Ammon's horn (tissue), 1 donor: ENCODE measurements around the gene AURKA.
"Not testable (repeated sequence)": the region's sequence is repeated elsewhere in the genome, so short reads cannot be mapped to it uniquely, and the experiment has no call there.

Experiments used
- DNase-seq: peaks from one replicate; pipeline ENCODE4 v3.0.0-alpha.2; 2016; ENCODE audit warnings: low spot score

Gene AURKA

DNA sequence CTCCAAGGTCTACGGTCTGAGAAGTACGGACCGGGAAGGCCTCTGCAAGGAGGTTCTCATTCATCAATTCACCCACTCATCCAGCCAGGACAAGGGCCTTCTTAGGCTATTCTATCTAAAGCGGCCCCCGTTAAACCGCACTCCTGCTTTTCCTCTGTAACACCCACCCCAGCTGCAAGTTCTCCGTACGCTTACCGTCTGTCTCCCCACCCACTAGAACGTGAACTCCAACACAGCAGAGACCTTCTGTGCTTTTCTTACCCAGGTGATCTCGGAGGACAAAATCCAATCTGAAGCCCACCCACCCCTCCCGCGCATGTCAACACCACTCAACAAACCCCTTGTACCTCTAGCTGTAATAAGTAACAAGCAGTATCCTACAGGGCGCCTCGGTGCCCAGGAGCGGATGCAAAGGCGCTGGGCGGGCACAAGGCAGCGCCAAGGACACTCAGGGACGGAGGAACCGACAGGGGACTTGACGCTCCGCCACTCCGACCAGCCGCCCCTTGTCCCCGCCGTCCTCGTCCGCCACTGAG is 351 bp downstream of the AURKA start:
- no peak for DNase-seq

DNA sequence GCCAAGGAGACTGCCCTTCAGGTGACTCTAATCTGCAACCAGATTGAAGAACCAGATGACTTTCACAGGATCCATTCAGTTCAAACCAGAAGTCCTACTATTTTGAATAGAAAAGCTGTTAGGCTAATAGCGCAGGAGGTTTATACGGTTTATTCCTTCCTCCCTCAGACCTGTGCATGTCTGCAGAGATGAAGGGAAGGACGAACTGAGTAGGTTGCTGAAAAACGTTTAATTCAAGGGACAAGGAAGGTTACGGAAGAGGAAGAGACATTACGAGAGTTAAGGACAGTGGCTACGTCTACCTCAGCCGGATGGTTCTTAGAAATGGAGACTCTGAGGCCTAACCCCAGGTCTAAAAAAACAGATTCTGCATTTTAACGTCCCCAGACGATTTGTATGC is 978 bp downstream of the AURKA start:
- no peak for DNase-seq

DNA sequence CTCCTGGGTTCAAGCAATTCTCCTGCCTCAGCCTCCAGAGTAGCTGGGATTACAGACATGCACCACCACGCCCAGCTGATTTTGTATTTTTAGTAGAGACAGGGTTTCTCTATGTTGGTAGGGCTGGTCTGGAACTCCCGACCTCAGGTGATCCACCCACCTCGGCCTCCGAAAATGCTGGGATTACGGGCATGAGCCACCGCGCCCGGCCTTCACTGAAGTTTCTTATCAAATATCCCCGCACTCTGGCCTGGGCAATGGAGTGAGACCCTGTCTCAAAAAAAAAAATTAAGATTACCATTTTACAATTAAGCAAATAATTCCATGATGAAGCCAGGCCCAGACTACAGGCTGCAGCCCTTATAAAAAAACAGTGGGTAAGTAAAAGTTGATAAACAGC is 1.6 kb downstream of the AURKA start:
- not testable (repeated sequence) for DNase-seq

DNA sequence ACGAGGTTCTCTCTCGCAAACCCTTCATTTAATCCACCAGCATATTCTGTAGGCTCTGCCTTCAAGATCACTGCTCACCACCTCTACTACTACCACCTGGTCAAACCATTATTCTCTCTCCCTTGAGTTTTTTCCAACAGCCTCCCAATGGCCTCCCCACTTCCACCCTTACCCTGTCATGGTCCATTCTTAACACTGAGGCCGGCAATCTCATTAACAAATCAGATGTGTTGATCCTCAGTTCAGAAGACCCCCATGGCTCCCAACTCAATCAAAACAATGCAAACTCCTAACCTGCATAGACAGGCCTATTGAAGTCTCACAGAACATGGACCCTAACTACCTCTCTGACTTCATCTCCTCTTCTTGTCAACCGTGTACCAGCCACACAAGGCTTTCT is 2.2 kb downstream of the AURKA start:
- no peak for DNase-seq

DNA sequence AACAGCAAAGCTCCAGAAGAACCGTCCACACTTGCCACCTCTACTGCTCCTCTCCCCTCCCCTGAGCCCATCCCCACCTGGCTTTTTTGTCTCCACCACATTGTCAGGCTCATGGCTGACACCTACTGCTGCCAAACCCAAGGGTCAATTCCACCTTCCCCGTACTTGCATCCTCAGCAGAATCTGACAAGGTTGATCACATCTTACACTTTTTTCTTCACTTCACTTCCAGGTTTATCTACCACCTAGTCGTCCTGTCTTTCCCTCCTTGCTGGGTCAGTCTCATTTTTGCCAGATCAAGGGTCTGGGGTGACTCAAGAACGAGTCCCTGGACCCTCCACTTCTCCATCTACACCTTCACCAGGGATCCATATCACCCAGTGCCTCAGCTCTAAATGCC is 3.1 kb downstream of the AURKA start:
- no peak for DNase-seq

DNA sequence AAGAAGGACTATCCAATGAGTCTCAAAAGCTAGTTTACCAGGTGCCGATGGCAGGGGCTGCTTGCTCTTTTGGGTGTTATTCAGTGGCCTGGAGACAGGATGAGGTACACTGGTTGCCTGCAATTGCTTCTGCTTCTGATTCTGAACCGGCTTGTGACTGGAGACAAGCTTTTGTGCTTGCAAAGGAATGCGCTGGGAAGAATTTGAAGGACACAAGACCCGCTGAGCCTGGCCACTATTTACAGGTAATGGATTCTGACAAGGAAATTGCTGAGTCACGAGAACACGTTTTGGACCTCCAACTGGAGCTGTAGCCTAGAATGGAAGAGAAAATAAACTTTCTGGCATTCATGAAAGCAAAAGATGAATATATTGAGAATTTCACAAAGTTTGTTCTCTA is 5.8 kb downstream of the AURKA start:
- DNase-seq: no peak

DNA sequence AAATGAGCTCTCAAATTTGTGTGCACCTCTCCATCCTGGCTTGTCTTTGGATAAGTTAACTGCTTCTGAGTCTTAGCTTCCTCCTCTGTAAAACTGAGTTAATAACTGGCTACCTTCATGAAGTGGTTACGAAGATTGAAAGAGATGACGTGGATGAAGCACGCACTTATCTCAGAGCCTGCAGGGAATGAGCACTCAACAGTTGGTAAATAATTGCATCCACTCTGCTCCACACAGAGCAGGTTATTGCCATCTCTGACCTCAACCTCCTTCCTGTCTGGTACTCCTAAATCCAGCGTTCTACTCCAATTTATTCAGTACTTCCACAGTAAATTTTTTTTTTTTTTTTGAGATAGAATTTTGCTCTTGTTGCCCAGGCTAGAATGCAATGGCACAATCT is 6.9 kb downstream of the AURKA start:
- DNase-seq: no peak

DNA sequence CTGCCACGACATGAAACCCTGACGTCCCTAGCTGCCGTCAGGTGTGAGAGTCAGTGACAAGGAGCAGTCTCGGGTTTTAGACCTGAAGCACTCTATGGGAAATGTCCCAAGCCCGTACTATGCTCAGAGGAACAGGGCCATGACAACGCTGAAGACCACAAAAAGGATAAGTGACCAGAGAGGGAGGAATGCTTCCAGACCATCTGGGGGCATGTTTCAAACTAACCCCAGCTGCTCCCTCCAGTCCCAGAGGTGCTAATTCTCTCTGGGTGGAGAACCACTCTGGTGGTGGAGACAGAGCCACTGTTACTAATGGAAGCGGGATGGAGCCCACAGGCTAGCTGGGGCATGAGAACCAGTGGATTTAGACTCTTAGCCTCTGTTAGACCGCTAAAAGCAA is 8.7 kb downstream of the AURKA start:
- no peak for DNase-seq

DNA sequence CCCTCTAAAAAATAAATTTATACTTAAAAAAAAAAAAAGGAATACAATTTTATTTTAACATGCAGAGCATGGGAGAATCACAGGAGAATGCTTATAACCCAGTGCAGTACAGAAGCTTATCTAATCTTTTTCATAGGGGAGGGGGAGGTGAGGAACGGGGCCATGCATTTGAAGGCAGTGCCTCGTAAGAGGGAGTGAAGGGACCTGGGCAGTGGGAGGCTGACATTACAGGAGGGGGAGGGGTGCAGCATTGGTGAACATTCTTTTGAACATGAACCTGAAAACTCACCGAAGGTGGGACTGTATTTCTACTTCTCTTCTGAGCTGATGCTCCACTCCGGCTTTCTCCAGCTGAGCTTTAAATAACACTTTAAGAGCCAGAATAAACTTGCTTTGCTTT is 9.3 kb downstream of the AURKA start:
- no peak for DNase-seq

DNA sequence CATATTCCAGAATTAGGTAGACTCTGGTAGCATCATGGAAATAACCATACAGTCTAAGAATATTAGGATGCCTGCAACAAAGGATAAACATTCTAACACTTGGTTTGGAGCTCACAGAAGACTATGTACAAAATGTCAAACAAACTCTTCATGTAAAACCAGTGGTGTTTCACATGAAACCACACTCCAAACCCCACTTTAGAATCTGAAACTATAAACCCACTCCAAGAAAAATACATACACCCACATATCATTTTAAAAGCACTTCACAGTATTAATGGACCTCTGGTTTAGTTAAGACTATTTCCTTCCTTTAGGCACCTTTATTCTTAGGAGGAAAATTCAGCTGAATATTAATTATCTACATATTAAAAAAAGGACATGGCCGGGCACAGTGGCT is 10.5 kb downstream of the AURKA start:
- no peak for DNase-seq

DNA sequence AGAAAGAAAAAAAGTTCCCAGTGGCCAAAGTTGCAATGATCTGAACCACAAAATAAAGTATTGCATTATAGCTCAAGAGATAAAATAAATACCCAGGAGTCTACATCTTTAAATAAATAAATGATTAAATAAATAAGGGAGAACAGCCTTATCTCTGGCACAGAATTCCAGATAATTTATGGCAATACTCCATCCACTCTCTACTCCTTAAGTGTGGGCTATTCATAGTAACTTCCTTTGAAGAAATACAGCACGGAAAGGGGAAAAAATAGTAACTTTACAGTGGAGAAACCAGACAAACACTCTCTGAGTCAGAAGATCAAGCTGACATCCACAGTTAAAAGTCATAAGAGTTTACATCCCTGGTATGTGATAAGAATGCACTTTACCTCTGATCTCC is 11.6 kb downstream of the AURKA start:
- DNase-seq: no peak

DNA sequence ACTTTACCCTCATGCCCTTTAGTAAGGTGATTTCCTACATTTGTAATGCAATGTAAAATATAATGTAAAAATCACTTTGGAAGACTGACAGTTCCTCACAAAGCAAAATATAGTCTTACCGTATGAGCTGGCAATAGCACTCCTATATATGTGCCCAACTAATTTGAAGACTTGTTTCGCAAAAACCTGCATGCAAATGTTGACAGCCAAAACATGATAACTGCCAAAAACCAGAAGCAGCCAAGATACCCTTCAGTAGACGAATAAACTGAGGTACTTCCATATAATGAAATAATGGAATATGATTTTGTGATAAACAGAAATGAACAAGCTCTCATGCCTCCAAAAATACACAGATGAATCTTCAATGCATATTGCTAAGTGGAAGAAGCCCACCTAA is 13.6 kb downstream of the AURKA start:
- DNase-seq: no peak

DNA sequence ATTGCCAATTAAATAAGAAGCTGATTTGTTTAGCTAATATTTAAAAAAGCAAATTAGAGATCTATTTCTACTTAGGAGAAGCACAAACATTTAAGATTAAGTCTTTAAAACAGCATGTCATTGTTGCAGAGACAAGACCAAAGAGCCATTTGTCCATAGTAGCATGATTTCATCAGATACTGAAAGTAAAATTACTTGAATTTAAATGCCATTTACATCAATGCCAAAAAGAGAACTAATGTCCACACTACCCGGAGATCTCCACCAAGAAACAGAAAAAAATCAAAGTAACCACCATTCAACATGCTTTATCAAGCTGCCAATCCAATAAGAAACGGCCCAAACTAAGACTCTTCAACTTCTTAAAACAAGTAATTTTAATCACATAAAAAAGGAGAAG is 15.7 kb downstream of the AURKA start:
- DNase-seq: no peak

DNA sequence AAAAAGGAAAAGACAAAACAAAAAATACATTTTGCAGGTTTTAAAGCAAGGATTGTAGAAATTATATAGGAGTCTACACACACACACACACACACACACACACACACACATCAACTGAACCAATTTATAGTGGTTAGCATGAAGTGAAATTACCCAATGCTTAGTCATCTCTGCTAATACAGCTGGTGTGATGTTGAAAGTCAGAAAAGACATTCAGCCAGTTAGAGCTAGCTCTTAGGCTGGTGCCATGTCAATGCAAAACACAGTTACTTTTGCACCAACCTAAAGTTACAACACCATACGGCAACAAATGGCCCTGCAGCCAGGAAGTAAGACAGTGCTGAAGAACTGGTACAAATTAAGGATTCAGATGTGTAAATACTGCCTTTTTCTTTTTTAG is 18.1 kb downstream of the AURKA start:
- no peak for DNase-seq

DNA sequence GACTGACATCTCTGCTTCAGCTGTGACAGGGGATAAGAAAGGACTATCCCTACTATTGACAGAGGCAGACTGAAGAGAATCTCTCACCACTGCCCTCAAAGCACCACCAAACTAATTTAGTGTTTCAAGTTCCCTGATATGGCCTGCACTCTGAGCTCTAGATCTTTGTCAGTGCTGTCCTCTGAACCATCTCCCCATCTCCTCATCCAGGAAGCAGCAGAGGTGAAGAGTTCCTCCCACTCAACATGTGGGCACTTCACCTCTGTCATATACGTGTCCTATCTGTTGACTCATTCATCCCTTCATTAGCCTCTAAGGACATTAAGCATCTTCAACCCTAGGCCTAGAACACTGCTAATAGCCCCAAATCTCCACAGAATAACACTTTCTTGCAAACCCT is 19.2 kb downstream of the AURKA start:
- DNase-seq: no peak

DNA sequence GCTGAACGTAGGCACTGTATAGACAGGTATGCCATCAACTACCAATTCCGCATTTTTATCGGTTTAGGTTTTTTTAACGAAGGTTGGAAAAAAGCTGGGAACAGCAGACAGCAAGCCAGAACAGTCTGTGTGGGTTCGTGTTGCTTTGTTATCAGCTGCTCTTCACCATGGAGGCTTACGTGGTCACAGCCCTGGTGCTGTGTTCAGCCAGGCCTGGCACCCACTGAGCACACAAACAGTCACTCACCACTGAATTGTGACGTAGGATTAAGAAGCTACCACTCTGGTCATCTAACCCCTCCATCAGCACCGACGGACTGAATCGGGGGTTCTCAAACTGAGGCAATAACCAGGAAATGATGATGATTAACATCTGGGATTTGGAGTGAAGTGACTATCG is 20.0 kb downstream of the AURKA start:
- DNase-seq: peak; percentile 39

DNA sequence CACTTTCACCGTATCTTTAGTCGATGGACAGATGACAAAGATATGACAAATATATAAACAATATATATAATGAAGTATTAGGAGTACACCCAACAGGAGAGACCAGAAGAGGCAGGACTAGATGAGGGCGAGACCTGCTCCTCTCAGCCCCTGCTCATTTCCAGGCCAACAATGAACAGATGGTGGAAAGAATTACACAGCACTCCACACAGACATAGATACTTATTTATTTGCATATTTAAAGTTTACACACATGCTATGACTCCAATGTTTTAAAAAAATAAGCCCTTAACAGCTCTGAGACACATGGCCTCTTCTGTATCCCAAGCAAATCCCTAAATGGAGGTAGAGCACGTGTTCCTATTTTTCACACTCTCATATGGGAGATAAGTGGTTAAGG is 22.8 kb downstream of the AURKA start:
- no peak for DNase-seq

DNA sequence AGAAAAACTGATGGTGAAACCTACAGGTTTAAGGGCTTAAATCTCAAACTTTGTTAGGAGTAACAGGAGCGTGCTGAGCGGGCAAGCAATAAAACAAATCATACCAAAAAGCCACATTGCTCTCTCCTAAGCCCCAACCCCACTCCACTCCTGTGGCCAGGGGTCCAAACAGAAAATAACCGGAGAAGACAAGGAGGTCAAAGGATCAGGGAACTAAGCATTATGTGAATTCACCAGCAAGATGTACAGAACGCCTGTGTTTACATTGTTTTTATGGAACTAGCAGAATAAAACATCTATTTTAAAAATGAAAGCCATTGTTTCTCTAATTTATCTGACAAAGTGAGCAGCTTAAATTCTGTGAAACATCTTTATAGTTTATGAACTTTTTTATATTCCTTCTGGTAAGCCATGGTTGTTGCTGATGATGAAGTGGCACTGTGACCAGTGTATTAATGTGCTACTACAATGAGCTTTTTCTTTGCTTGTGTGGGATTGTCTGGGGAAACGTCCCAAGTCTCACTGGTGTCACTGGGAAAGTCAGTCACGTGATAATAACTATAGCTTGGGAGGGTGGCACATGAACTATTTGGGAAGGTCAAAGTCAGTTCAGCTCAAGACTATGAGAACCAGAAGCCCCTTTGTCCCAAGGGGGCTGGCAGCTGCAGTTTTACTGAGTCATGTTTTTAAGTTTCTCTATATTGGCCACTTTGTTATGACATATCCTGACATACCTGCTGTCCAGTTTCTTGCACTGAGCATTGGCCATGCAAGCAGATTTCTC is 23.5 kb downstream of the AURKA start:
- peak; percentile 67 for DNase-seq

DNA sequence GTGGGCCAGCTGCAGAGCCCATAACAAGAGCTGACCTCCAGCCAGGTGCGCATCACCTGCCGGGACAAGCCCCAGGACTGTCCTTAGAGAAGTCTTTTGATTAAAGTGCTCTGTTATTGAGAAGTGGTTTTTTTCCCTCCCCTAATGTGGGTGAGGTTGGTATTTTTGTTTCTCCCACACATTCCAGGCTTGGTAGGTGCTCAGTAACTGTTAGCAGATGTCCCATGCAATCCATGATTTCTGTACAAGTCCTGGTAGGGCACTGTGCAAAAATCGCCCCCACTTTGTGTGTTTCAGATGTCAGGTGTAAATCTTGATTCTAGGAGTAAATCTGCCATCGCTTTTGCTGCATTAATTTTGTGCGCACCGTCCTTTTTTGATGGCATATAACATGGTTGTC is 28.5 kb downstream of the AURKA start:
- peak; percentile 50 for DNase-seq

DNA sequence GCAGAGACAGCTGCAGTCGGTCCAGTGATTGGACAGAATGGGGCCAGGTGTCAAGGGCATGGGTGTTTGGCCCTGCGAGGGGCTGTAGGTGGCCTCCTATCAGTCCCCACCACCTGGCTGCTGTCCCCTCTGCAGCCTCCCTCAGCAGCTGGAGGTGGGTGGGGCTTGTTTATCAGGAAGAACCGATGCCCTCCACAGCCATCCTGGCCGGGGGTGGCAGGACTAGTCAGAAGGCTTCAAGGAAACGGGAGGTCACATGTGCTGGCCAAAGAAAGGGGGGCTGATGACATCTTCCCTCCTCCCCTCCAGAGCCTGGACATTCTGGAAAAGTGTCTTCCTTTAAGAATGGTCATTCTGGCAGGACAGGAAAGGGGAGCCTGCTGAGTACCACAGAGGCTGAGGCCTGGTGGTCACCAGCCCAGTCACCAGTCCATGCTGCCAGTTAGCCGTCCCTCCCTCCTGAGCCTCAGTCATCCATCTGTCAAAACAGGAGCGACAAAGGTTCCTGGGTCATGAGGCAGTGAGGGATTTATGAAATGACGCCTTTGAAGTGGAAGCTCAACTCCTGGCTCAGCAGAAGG is 29.1 kb downstream of the AURKA start:
- no peak for DNase-seq

DNA sequence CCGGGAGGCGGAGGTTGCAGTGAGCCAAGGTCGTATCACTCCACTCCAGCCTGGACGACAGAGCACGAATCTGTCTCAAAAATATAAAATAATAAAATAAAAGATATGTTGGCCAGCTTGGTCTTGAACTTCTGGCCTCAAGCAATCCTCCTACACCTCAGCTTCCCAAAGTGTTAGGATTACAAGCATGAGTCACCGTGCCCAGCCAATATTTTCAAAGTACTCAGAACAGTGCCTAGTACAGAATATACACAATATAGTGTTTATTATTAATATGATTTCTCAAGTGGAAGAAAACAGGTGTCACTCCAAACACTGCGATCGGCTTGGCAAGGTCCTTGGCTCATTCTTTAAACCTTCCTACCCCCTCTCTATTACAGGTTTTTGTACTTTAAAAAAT is 30.1 kb downstream of the AURKA start:
- DNase-seq: no peak

DNA sequence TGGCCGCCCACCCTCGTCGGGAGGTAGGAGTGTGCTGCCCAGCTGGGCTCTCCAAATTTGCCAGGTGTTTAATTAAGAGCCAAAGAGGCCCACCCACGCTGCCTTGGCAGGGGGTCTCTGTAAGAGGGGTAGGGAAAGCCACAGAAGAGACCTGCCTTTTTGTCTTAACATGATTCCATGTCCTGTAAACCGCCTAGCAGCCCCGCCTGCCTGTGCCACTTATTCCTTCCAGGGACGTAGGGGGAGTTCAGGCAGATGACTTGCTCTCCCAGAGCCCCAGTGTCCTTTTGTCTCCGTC is 31.2 kb downstream of the AURKA start:
- DNase-seq: no peak

DNA sequence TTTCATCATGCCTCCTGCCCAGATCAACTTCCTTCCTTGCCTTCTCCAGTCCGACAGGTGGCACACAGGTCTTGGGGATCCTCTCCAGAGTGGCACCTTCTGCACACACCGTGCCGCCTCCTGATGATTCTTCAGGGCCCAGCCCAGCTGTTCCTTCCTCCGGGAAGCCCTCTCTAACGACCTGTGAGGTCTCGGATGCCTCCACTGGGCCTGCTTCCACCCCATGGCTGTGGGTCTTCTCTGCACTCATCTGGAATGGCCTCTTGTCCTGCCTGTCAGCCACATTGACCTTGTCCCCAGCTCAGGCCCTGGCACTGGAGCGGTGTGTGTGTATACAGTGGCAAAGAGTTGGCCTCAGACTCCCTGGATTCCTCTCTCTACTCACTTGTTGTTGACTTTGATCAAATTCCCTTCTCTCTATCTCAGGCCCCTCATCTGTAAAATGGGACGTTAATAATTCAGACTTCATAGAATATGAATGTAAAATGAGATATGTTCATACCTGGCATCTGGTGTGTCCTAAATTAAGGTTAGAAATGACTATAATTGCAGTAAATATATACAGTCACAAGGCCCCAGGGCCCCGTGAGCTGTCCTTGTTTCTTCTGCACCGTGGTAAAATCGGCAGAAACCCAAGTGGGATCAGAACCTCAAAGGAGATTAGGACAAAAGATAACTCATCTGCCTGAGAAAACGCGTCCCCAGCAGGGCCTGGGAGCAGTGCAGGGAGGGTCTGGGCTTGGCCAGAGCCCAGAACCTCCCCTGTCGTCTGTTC is 31.7 kb downstream of the AURKA start:
- DNase-seq: no peak
